ENCODE data around the gene CCDC146.
A peak's percentile ranks its signal among the peaks of the same experiment; 100 is the strongest.
"Not testable (repeated sequence)": the region's sequence is repeated elsewhere in the genome, so short reads cannot be mapped to it uniquely, and the experiment has no call there.

Gene CCDC146

GRCh38 chr7:77318019-77318418 lies 195.6 kb downstream of the CCDC146 start:
- DNase-seq = no peak
- intact Hi-C loops (cut with DNase I) = no loop called here

DNA sequence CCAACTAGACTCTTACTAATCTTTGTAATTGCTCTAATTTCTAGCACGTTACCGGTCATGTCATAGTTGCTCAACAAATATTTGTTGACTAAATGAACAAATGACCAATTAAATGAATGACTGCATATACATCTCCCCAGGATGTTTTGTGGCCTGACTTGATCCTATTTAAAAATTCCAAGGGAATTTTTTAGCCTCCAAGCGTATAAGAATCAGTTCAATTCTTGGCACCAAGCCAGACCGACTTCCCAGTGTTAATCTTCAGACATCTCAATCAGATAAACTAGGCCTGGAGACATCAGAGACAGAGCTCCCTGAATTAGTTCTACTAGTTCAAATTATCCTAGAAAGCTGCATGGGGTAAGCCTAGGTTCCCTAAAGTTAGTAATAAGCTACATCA lies 197.7 kb downstream of the CCDC146 start:
- DNase-seq = no peak

GRCh38 chr7:77320714-77321113 lies 198.3 kb downstream of the CCDC146 start:
- intact Hi-C loops (cut with DNase I) = no loop called here
- DNase-seq = no peak

More for the DNA sequence above, 197.7 kb downstream of the CCDC146 start:
- intact Hi-C loops (cut with DNase I) = no loop called here

DNA sequence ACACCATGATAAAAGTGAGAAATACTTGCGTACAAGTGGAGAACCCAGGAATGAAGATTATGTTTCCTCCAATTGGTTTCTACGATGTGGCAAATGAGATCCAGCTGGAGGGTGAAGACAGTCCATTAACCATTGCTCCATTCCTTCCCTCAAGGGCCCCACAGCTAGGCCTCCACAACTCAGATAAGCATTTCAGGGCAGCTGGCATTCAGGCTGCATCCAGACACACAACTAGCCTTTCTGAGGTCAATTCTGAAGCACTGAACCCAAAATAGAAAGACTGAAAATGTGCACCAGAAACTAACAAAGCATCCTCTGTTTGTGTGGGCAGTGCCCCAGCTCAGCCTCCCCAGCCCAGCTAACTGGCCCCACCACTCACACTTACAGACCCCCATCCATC lies 198.9 kb downstream of the CCDC146 start:
- intact Hi-C loops (cut with DNase I) = no loop called here
- no peak for DNase-seq

- DNase-seq = no peak
- intact Hi-C loops (cut with DNase I) = no loop called here
These were observed 203.7 kb downstream of the CCDC146 start for GRCh38 chr7:77326131-77326530.

GRCh38 chr7:77327067-77327931 lies 204.9 kb downstream of the CCDC146 start:
- intact Hi-C loops (cut with DNase I) = no loop called here
- DNase-seq = no peak

DNA sequence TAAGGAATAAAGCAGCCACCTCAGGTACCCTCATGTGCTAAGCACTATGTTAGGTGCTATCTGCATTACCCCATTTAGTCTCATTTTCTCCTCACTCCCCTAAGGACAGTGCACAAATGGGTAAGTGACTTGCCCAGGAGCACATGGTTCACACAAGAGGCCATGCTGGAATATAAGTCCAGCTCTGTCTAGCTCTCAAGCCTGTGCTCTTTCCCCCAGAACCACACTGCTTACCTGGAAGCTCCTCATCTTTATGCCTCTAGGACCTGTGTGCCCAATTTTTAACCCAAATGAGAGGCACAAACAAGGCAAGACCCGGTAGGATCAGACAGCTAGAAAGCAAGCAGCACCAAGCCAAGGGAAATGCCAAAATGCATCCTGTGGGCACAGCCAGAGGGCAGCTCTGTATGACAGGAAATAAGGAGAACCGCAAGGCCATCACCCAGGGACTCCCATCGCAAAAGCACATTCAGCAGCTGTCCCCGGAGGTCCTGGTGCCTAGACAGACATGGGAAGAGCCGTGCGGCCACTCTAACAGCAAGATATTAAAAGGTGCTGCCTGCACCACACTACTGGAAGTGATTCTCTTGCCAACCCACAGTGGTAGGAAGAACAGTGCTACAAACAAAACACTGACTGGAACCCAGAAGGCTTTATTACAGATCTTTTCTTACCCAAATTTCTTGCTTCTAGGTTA lies 205.7 kb downstream of the CCDC146 start:
- intact Hi-C loops (cut with DNase I) = no loop called here
- DNase-seq = no peak

- no peak for DNase-seq
- intact Hi-C loops (cut with DNase I) = no loop called here
These were observed 206.3 kb downstream of the CCDC146 start for GRCh38 chr7:77328669-77329068.

DNA sequence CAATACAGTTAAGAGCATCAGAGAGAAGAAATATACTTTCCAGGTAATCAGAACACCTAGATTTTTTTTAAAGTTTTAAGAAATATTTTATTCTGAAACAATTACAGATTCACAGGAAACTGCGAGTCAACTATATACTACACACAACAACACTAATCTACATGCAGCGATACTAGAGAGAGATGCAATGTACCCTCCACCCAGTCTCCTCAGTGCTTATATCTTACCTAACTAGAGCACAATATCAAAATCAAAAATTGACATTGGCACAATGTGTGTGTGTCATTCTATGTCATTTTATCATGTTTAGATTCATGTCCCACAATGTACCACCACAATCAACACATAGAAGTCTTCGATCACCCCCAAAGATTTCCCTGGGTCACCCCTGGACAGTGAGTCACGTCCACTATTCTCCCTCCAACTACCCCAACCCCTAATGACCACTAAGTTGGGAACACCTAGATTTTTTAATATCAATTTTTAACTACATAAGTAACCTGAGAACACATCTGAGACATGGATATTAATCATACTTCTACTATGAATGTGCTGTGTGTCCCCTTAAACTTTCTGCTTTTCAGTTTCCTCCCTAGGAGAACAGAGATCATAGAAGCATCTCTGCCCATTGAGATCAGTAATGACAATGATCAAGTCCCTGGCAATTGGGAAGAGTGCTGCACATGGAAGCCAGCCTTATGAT lies 207.2 kb downstream of the CCDC146 start:
- DNase-seq = no peak
- intact Hi-C loops (cut with DNase I) = loop anchor here (2.0 kb wide), 1 partner anchor 201 kb away; no protein-coding TSS in a partner anchor

DNA sequence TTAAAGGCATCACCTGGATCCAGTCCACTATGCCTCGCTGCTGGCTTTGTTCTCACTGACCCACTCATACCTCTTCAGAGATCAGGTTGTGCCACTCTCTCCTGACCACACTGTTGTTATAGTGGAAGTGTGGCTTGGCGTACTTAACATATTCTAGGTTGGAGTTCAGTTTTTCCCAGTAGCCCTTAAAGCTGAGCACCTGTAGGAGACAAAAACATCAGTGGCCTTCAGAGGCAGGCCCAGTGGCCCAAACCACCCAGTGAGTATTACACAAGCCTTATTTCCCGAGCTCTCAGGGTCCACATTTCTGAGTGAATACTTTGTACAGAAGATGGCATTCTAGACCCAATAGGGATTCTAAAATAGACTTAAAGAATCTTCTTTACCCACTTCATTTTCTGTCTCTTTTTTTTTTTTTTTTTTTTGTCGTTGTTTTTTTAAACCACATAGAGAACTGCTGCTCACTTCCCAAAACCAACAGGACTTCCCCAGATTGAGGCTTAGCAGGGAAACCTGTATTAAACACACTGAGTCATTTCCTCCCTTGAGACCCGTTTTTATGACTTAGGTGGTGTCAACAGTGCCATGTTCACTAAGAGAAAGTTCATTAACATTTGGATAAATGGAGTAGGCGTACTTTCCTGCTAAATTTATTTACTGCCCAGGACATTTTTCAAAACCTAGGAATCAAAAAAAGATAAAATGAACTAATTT lies 207.9 kb downstream of the CCDC146 start:
- intact Hi-C loops (cut with DNase I) = loop anchor here (2.0 kb wide), 1 partner anchor 202 kb away; no protein-coding TSS in a partner anchor
- DNase-seq = no peak

DNA sequence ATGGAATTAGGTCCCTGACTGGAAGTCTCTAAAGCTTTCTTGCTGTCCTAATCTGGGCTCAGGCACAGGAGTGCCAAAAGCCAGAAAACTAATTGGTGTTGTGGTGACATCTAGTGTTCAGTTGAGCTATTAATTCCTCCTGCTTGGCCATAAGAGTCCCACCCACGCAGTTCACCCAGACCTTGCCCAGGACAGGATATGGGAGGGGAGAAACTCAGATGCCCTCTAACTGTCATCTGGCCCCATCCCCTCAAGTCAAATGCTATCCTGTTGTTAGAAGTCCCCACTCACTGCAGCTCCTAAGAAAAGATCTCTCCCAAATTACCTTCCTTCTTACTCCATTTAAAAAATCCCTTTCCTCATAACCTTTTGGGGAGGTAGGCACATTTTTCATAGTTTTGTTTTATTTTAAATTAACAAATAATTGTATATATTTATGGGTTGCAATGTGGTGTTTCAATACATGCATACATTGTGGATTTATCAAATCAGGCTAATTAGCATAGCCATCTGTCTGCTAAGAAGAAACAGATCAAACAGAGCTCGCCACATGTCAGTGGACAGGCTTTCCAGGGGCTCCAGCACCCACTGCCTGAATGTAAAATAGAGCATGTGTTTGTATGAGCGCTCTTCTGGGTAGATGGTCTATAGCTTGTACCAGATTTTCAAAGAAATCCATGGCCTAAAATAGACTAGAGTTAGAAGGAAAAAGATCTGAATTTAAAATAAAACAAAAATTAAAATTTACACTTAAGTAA lies 209.7 kb downstream of the CCDC146 start:
- intact Hi-C loops (cut with DNase I) = loop anchor here (2.0 kb wide), 1 partner anchor 203 kb away; no protein-coding TSS in a partner anchor
- DNase-seq = peak in 7 of 10 donors; percentile 23 to 87 (median 42)

DNA sequence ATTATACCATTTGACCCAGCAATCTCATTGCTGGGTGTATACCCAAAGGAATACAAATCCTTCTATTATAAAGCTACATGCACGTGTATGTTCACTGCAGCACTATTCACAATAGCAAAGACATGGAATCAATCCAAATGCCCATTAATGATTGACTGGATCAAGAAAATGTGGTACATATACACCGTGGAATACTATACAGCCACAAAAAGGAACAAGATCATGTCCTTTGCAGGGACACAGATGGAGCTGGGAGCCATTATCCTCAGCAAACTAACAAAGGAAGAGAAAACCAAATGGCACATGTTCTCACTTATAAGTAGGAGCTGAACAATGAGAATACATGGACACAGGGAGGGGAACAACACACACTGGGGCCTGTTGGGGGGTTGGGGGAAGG lies 211.6 kb downstream of the CCDC146 start:
- intact Hi-C loops (cut with DNase I); DNase-seq: not testable (repeated sequence)

DNA sequence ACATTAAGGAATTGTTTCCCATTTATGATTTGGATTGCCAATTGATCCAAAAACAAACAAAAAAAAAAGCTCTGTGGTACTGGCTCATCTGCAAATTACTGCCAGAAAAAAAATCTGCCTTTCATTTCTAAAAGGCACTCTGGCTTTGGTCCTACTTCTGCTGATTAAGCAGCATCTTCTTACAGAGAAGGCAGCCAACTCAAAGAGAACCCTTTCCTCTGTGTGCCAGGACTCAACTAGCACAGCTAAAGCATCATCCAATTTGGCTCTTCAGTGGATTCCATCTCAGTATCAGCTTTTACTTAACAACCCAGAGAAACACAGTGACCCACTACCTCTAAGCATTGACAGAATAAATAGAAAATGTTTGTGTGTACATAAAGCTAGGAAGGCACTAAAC lies 213.2 kb downstream of the CCDC146 start:
- DNase-seq = no peak
- intact Hi-C loops (cut with DNase I) = no loop called here

DNA sequence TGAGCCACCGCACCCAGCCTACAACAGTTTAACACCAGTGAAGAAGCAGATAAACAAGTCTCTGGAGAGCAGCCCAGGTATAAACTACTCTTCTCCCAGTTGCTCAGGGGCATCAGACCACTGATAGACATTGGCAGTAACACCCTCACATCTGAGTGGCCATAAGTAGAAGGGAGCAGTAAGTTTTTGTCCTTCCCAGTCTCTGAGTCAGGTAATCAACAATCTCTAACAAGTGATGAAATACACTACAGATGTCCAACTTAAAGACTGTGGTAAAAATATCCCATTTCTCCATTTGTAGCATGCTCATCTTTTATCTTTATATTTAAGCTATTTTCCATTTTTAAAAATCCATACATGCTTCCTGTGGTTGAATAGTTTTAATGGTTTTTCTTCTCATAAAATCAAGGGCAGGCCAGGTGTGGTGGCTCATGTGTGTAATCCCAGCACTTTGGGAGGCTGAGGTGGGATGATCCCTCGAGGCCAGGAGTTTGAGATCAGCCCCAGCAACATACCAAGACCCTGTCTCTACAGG lies 215.1 kb downstream of the CCDC146 start:
- intact Hi-C loops (cut with DNase I) = no loop called here
- DNase-seq = no peak

DNA sequence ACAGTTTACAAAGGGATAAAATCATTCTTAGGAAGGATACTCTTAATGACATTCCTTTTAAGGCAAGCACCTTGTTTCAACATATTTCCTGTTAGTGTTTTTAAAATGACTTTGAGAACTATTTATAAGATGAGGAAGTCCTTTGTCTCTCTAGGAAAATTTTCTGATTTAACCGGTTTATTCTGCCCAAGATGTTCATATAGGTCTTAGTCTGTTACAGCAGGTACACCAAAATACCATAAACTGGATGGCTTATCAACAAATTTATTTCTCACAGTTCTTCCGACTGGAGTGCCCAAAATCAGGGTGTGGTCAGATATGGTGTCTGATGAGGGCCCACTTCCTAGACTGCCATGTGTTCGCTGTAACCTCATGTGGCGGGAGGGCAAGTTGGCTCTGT lies 215.8 kb downstream of the CCDC146 start:
- intact Hi-C loops (cut with DNase I) = no loop called here
- no peak for DNase-seq

DNA sequence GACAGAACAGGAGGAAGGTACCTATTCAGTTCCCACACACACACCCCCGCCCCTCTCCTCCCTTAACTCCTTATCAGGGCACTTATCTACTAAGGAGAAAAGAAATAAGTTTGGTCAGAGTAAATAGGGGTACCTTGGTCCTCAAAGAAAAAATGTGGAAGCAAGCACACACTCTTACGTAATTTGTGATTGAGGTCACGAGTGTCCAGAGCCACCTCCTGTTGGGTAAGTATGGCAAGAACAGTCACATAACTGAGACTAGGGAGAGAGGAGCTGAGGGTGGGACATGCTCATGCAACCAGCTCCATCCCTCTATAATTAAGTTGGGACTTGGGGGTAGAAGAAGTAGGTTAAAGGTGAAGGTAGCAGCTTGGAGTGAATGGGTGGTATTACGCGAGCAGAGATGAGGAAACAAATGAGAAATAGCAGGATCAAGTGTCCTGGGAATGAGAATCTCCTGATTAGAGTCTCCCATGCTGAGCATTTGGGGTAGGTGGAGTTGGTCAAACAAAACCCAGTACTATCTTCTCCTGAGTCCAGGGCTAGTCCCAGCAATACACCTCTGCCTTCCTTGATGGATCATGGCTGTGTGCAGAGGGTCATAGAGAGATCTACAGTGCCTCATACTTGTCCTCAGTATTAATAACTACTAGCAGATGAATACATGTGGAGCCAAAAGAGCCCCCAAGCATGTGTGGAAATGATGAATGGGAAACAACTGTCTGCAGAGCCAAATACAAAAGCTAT lies 216.6 kb downstream of the CCDC146 start:
- intact Hi-C loops (cut with DNase I) = no loop called here
- no peak for DNase-seq

GRCh38 chr7:77339726-77340125 lies 217.3 kb downstream of the CCDC146 start:
- DNase-seq = no peak
- intact Hi-C loops (cut with DNase I) = no loop called here
